ENCODE measurements around the gene FBXO17. TPM values are rescaled to one million over a fixed set of nuclear protein-coding genes. Genes with fewer than 3 reads are reported as not detected.
"Not testable (repeated sequence)": the region's sequence is repeated elsewhere in the genome, so short reads cannot be mapped to it uniquely, and the experiment has no call there.

Gene FBXO17
- under 1 TPM; 0.10 to 0.29 (median 0.14) TPM for total RNA-seq

- Mint-ChIP-seq H3K4me3 (peak within 1 kb of the TSS; percentile 52), H3K9me3 (peaks cover under 1% of the 10 kb centered on the region), H3K36me3 (ENCODE audit: insufficient read depth) (no peaks in the 10 kb centered on the region), H3K27me3 (ENCODE audit: low read depth) (peaks cover 35% of the 10 kb centered on the region), H3K4me1 (ENCODE audit: low read depth) (peaks cover 11% of the 10 kb centered on the region)
- DNase-seq (no peak), ATAC-seq (no peak)
These were observed at the start of gene FBXO17 for GRCh38 chr19:38975214-38975860. Gene FBXO17, minus strand, starts transcription at chr19:38975742. Its CDS starts 25,423 bp downstream, at chr19:38950319.

- ATAC-seq, result no peak
- Mint-ChIP-seq H3K27me3 (ENCODE audit: low read depth) (peaks cover 12% of the 10 kb centered on the region), H3K4me3 (no peak overlapping the region), H3K36me3 (ENCODE audit: insufficient read depth) (no peaks in the 10 kb centered on the region), H3K4me1 (ENCODE audit: low read depth) (no peaks in the 10 kb centered on the region), H3K9me3 (no peaks in the 10 kb centered on the region)
- no peak for DNase-seq
These were observed 49.5 kb upstream of the FBXO17 start for GRCh38 chr19:39024875-39025641.

- DNase-seq, result no peak
- Mint-ChIP-seq H3K27me3 (ENCODE audit: low read depth) (peaks cover 22% of the 10 kb centered on the region), H3K36me3 (ENCODE audit: insufficient read depth) (no peaks in the 10 kb centered on the region), H3K9me3 (no peaks in the 10 kb centered on the region), H3K4me1 (ENCODE audit: low read depth) (no peaks in the 10 kb centered on the region), H3K4me3 (no peak overlapping the region)
- ATAC-seq, result no peak
These were observed 45.5 kb upstream of the FBXO17 start for GRCh38 chr19:39021063-39021462.

- no peak overlapping the region for H3K4me3 Mint-ChIP-seq
- H3K36me3 Mint-ChIP-seq (ENCODE audit: insufficient read depth), result no peaks in the 10 kb centered on the region
- no peaks in the 10 kb centered on the region for H3K4me1 Mint-ChIP-seq (ENCODE audit: low read depth)
- ATAC-seq (no peak), DNase-seq (no peak)
- H3K9me3 Mint-ChIP-seq, result no peaks in the 10 kb centered on the region
- H3K27me3 Mint-ChIP-seq (ENCODE audit: low read depth), result peaks cover 18% of the 10 kb centered on the region
These were observed 42.1 kb upstream of the FBXO17 start for GRCh38 chr19:39017646-39018045.

- H3K4me1 Mint-ChIP-seq (ENCODE audit: low read depth), result no peaks in the 10 kb centered on the region
- ATAC-seq, result no peak
- DNase-seq, result no peak
- no peaks in the 10 kb centered on the region for H3K9me3 Mint-ChIP-seq
- H3K36me3 Mint-ChIP-seq (ENCODE audit: insufficient read depth), result no peaks in the 10 kb centered on the region
- H3K4me3 Mint-ChIP-seq, result no peak overlapping the region
- H3K27me3 Mint-ChIP-seq (ENCODE audit: low read depth), result peaks cover 18% of the 10 kb centered on the region
These were observed 41.5 kb upstream of the FBXO17 start for GRCh38 chr19:39017026-39017425.

GRCh38 chr19:39014037-39014436, 38.5 kb upstream of the FBXO17 start:
- Mint-ChIP-seq H3K27me3 (ENCODE audit: low read depth) (peaks cover 15% of the 10 kb centered on the region), H3K9me3 (no peaks in the 10 kb centered on the region), H3K4me1 (ENCODE audit: low read depth) (no peaks in the 10 kb centered on the region), H3K36me3 (ENCODE audit: insufficient read depth) (no peaks in the 10 kb centered on the region), H3K4me3 (no peak overlapping the region)
- ATAC-seq (no peak), DNase-seq (no peak)

GRCh38 chr19:39009001-39009400, 33.5 kb upstream of the FBXO17 start:
- Mint-ChIP-seq H3K27me3 (ENCODE audit: low read depth) (peaks cover 15% of the 10 kb centered on the region), H3K9me3 (no peaks in the 10 kb centered on the region), H3K4me3 (no peak overlapping the region), H3K36me3 (ENCODE audit: insufficient read depth) (no peaks in the 10 kb centered on the region), H3K4me1 (ENCODE audit: low read depth) (peaks cover 3% of the 10 kb centered on the region)
- no peak for DNase-seq
- no peak for ATAC-seq

- ATAC-seq (no peak), DNase-seq (no peak)
- Mint-ChIP-seq H3K36me3 (ENCODE audit: insufficient read depth) (no peaks in the 10 kb centered on the region), H3K4me1 (ENCODE audit: low read depth) (peaks cover 3% of the 10 kb centered on the region), H3K4me3 (no peak overlapping the region), H3K27me3 (ENCODE audit: low read depth) (peaks cover 17% of the 10 kb centered on the region), H3K9me3 (no peaks in the 10 kb centered on the region)
These were observed 32.6 kb upstream of the FBXO17 start for GRCh38 chr19:39008137-39008536.

- no peak for ATAC-seq
- peaks cover 3% of the 10 kb centered on the region for H3K4me1 Mint-ChIP-seq (ENCODE audit: low read depth)
- peaks cover 14% of the 10 kb centered on the region for H3K27me3 Mint-ChIP-seq (ENCODE audit: low read depth)
- no peaks in the 10 kb centered on the region for H3K9me3 Mint-ChIP-seq
- no peak for DNase-seq
- no peaks in the 10 kb centered on the region for H3K36me3 Mint-ChIP-seq (ENCODE audit: insufficient read depth)
- no peak overlapping the region for H3K4me3 Mint-ChIP-seq
These were observed 31.6 kb upstream of the FBXO17 start for GRCh38 chr19:39007096-39007495.

GRCh38 chr19:39004403-39004802, 28.9 kb upstream of the FBXO17 start:
- Mint-ChIP-seq H3K27me3 (ENCODE audit: low read depth) (peaks cover 14% of the 10 kb centered on the region), H3K4me1 (ENCODE audit: low read depth) (peaks cover 3% of the 10 kb centered on the region)
- ATAC-seq, result no peak

GRCh38 chr19:39003796-39004195, 28.3 kb upstream of the FBXO17 start:
- no peak overlapping the region for H3K4me3 Mint-ChIP-seq
- peaks cover 3% of the 10 kb centered on the region for H3K4me1 Mint-ChIP-seq (ENCODE audit: low read depth)

More at GRCh38 chr19:39004403-39004802, 28.9 kb upstream of the FBXO17 start:
- no peaks in the 10 kb centered on the region for H3K9me3 Mint-ChIP-seq
- H3K4me3 Mint-ChIP-seq, result no peak overlapping the region
- H3K36me3 Mint-ChIP-seq (ENCODE audit: insufficient read depth), result no peaks in the 10 kb centered on the region
- no peak for DNase-seq

GRCh38 chr19:39003188-39003587, 27.6 kb upstream of the FBXO17 start:
- Mint-ChIP-seq H3K36me3 (ENCODE audit: insufficient read depth) (no peaks in the 10 kb centered on the region), H3K4me3 (no peak overlapping the region), H3K4me1 (ENCODE audit: low read depth) (peaks cover 3% of the 10 kb centered on the region), H3K9me3 (no peaks in the 10 kb centered on the region), H3K27me3 (ENCODE audit: low read depth) (peaks cover 19% of the 10 kb centered on the region)
- ATAC-seq (no peak), DNase-seq (no peak)

More at GRCh38 chr19:39003796-39004195, 28.3 kb upstream of the FBXO17 start:
- H3K9me3 Mint-ChIP-seq, result no peaks in the 10 kb centered on the region
- ATAC-seq (no peak), DNase-seq (no peak)
- peaks cover 19% of the 10 kb centered on the region for H3K27me3 Mint-ChIP-seq (ENCODE audit: low read depth)
- H3K36me3 Mint-ChIP-seq (ENCODE audit: insufficient read depth), result no peaks in the 10 kb centered on the region

GRCh38 chr19:39001041-39001440, 25.5 kb upstream of the FBXO17 start:
- no peaks in the 10 kb centered on the region for H3K4me1 Mint-ChIP-seq (ENCODE audit: low read depth)

GRCh38 chr19:38997576-38997975, 22.0 kb upstream of the FBXO17 start:
- not testable (repeated sequence) for H3K4me3 Mint-ChIP-seq; ATAC-seq; H3K4me1 Mint-ChIP-seq (ENCODE audit: low read depth); H3K36me3 Mint-ChIP-seq (ENCODE audit: insufficient read depth); H3K9me3 Mint-ChIP-seq; DNase-seq
- H3K27me3 Mint-ChIP-seq (ENCODE audit: low read depth), result peaks cover 15% of the 10 kb centered on the region

More at GRCh38 chr19:39001041-39001440, 25.5 kb upstream of the FBXO17 start:
- DNase-seq (no peak), ATAC-seq (no peak)
- Mint-ChIP-seq H3K9me3 (no peaks in the 10 kb centered on the region), H3K36me3 (ENCODE audit: insufficient read depth) (no peaks in the 10 kb centered on the region), H3K27me3 (ENCODE audit: low read depth) (peaks cover 16% of the 10 kb centered on the region), H3K4me3 (no peak overlapping the region)

GRCh38 chr19:38993271-38993670, 17.7 kb upstream of the FBXO17 start:
- DNase-seq, result no peak
- H3K9me3 Mint-ChIP-seq, result no peaks in the 10 kb centered on the region
- no peak for ATAC-seq
- no peaks in the 10 kb centered on the region for H3K4me1 Mint-ChIP-seq (ENCODE audit: low read depth)
- no peak overlapping the region for H3K4me3 Mint-ChIP-seq
- peaks cover 20% of the 10 kb centered on the region for H3K27me3 Mint-ChIP-seq (ENCODE audit: low read depth)
- H3K36me3 Mint-ChIP-seq (ENCODE audit: insufficient read depth), result no peaks in the 10 kb centered on the region
